ENCODE results near the gene WDR46.
"Not testable (repeated sequence)": the region's sequence is repeated elsewhere in the genome, so short reads cannot be mapped to it uniquely, and the experiment has no call there.

WDR46 gene

GRCh38 chr6:33288141-33288920 is 708 bp downstream of the WDR46 start:
- DNase-seq: no peak

GRCh38 chr6:33286946-33287914 is 1.8 kb downstream of the WDR46 start:
- no peak for DNase-seq

- not testable (repeated sequence) for DNase-seq
These were observed 3.8 kb downstream of the WDR46 start for GRCh38 chr6:33285214-33285613.

GRCh38 chr6:33280539-33280938 is 8.5 kb downstream of the WDR46 start:
- DNase-seq: no peak

GRCh38 chr6:33279971-33280511 is 9.0 kb downstream of the WDR46 start:
- no peak for DNase-seq

- no peak for DNase-seq
These were observed 9.8 kb downstream of the WDR46 start for GRCh38 chr6:33279257-33279695.

- no peak for DNase-seq
These were observed 10.2 kb downstream of the WDR46 start for GRCh38 chr6:33278810-33279209.

- DNase-seq: no peak
These were observed 10.7 kb downstream of the WDR46 start for GRCh38 chr6:33278392-33278741.

- peak in 2 of 56 donors; percentile 7 to 20 for DNase-seq
These were observed 11.2 kb downstream of the WDR46 start for GRCh38 chr6:33277663-33278391.

- peak in 45 of 56 donors; percentile 9 to 79 (median 57) for DNase-seq
These were observed 12.0 kb downstream of the WDR46 start, which contains the start of gene B3GALT4 for GRCh38 chr6:33276864-33277662. B3GALT4 (plus strand) TSS chr6:33277123; CDS start chr6:33277420, 297 bp downstream.

GRCh38 chr6:33276581-33276863 is 12.5 kb downstream of the WDR46 start:
- DNase-seq: no peak

GRCh38 chr6:33275795-33276580 is 13.1 kb downstream of the WDR46 start:
- DNase-seq: not testable (repeated sequence)

GRCh38 chr6:33273924-33274902 is 14.8 kb downstream of the WDR46 start:
- no peak for DNase-seq

- no peak for DNase-seq
These were observed 15.7 kb downstream of the WDR46 start for GRCh38 chr6:33273129-33273923.

- DNase-seq: no peak
These were observed 16.5 kb downstream of the WDR46 start for GRCh38 chr6:33272275-33273128.

GRCh38 chr6:33271468-33272274 is 17.4 kb downstream of the WDR46 start, which contains the start of the genes RPS18 and VPS52:
RPS18 (plus strand) TSS chr6:33272075; CDS start chr6:33272120, 45 bp downstream.
VPS52 (minus strand) TSS chr6:33271876; CDS start chr6:33271675, 201 bp downstream.
- peak in 55 of 56 donors; percentile 72 to 98 (median 92) for DNase-seq

Data from nucleus accumbens (tissue), 56 donors.